B cell (primary cell): ENCODE measurements around the gene PPAN. TPM values are rescaled to one million over a fixed set of nuclear protein-coding genes. Genes with fewer than 3 reads are reported as not detected.

Experiments used
- ATAC-seq: fragments of 200-7000 bp; cut with Tn5 transposase; one replicate; pipeline ENCODE4 v1.10.0; 2021; ENCODE audit warnings: low read depth, mild to moderate bottlenecking, moderate number of reproducible peaks, moderate library complexity
- CTCF ChIA-PET: fragments of 350-600 bp; sonication (Branson Sonifier 250); formaldehyde crosslinking; loops from one replicate; lab custom pipeline; 2021; ENCODE audit warnings: antibody characterized with exemption, inconsistent platforms; lab: Charles Lee
- POLR2A ChIA-PET: fragments of 350-600 bp; sonication (Branson Sonifier 250); formaldehyde crosslinking; loops from one replicate; lab custom pipeline; 2021; ENCODE audit warnings: antibody characterized with exemption; lab: Charles Lee
- DNase-seq: peaks from one replicate; pipeline ENCODE4 v3.0.0; 2013
- H2AFZ ChIP-seq: 2 replicates; pipeline ENCODE4 v1.6.1; 2012; ENCODE audit warnings: mild to moderate bottlenecking, low read depth, low read length; ENCODE audit not compliant: insufficient read depth, poor library complexity, severe bottlenecking
- H3K27ac ChIP-seq, 2 donors: 1 replicate in 1 of 2; 2 replicates in 1 of 2; pipeline ENCODE4 v1.5.1; 2012 to 2013; ENCODE audit warnings: low read length in 2 of 2, mild to moderate bottlenecking in 2 of 2, moderate library complexity in 1 of 2
- H3K27me3 ChIP-seq, 4 experiments: fragments of 200-600 bp in 1 of 4; sonication (generic) in 1 of 4; replicated peaks in 1 of 4; 1 replicate in 2 of 4; 2 replicates in 2 of 4; pipeline versions ENCODE4 v1.6.1 to v1.7.0; 2013 to 2016; ENCODE audit warnings: low read length in 3 of 4, mild to moderate bottlenecking in 2 of 4, mixed read lengths in 1 of 4, moderate library complexity in 1 of 4; ENCODE audit not compliant: insufficient read depth in 4 of 4, control insufficient read depth in 3 of 4; ENCODE audit errors: control extremely low read depth in 1 of 4
- H3K36me3 ChIP-seq, 2 experiments: replicated peaks in 1 of 2; 1 replicate in 1 of 2; 2 replicates in 1 of 2; pipeline versions ENCODE4 v1.6.1 to v1.7.1; 2013; ENCODE audit warnings: low read length in 1 of 2; ENCODE audit not compliant: insufficient read depth in 2 of 2, control insufficient read depth in 1 of 2; ENCODE audit errors: control extremely low read depth in 1 of 2, extremely low read depth in 1 of 2
- H3K4me1 ChIP-seq, 2 donors: fragments of 200-600 bp in 1 of 2; sonication (generic) in 1 of 2; 1 replicate in 1 of 2; 2 replicates in 1 of 2; pipeline versions ENCODE4 v1.5.1 to v1.6.1; 2013 to 2017; ENCODE audit warnings: low read length in 2 of 2; ENCODE audit not compliant: control insufficient read depth in 2 of 2, insufficient read depth in 2 of 2
- H3K4me2 ChIP-seq: replicated peaks from 2 replicates; pipeline ENCODE3; 2012; ENCODE audit warnings: mild to moderate bottlenecking, low read depth, low read length; ENCODE audit not compliant: poor library complexity, severe bottlenecking
- H3K4me3 ChIP-seq, 5 experiments: fragments of 200-600 bp in 1 of 5; sonication (generic) in 1 of 5; 1 replicate in 3 of 5; 2 replicates in 2 of 5; pipeline versions ENCODE4 v1.5.1 to v1.7.0; 2011 to 2016; ENCODE audit warnings: low read length in 4 of 5, mild to moderate bottlenecking in 4 of 5, low read depth in 2 of 5, control low read depth in 1 of 5, moderate library complexity in 1 of 5; ENCODE audit not compliant: insufficient read depth in 1 of 5; ENCODE audit errors: control extremely low read depth in 1 of 5, extremely low read depth in 1 of 5
- H3K79me2 ChIP-seq: fragments of 200-600 bp; sonication (generic); one replicate; pipeline ENCODE4 v1.6.0; 2016; ENCODE audit warnings: low read length; ENCODE audit not compliant: control insufficient read depth, insufficient read depth
- H3K9ac ChIP-seq: fragments of 200-600 bp; sonication (generic); 2 replicates; pipeline ENCODE4 v1.6.1; 2017; ENCODE audit warnings: mild to moderate bottlenecking, low read length, moderate library complexity
- H3K9me3 ChIP-seq, 3 donors: one replicate each; pipeline versions ENCODE4 v1.6.1 to v1.7.1; 2013; ENCODE audit warnings: low read length in 2 of 3; ENCODE audit not compliant: control insufficient read depth in 2 of 3, insufficient read depth in 1 of 3; ENCODE audit errors: control extremely low read depth in 1 of 3
- H4K20me1 ChIP-seq: 2 replicates; pipeline ENCODE4 v1.6.0; 2012; ENCODE audit warnings: mild to moderate bottlenecking, low read length; ENCODE audit not compliant: insufficient read depth, control insufficient read depth, poor library complexity, severe bottlenecking
- H3K27ac Mint-ChIP-seq: one replicate; pipeline ENCODE4 v1.8.0; 2021; ENCODE audit warnings: mixed read lengths
- H3K27me3 Mint-ChIP-seq: one replicate; pipeline ENCODE4 v1.8.0; 2021; ENCODE audit warnings: mixed read lengths
- H3K4me1 Mint-ChIP-seq: one replicate; pipeline ENCODE4 v1.8.0; 2021; ENCODE audit warnings: mixed read lengths
- H3K4me3 Mint-ChIP-seq: one replicate; pipeline ENCODE4 v1.8.0; 2021; ENCODE audit warnings: mixed read lengths
- H3K9me3 Mint-ChIP-seq: one replicate; pipeline ENCODE4 v1.8.0; 2022; ENCODE audit warnings: mixed read lengths; ENCODE audit not compliant: insufficient read depth
- CTCF ChIP-seq: fragments of 200-600 bp; IDR thresholded peaks from one replicate; pipeline ENCODE4 v1.8.0; 2022; ENCODE audit warnings: antibody characterized with exemption, mild to moderate bottlenecking
- EZH2 ChIP-seq: IDR thresholded peaks from 2 replicates; pipeline ENCODE4 v1.6.1; 2012; ENCODE audit warnings: borderline replicate concordance, low read depth, mild to moderate bottlenecking, moderate library complexity, low read length; ENCODE audit not compliant: insufficient read depth, poor library complexity, severe bottlenecking
- WGBS: methylation state at CpG from one replicate; pipeline ENCODE4 v1.1.5; 2013; ENCODE audit warnings: missing lambda C conversion rate; ENCODE audit not compliant: insufficient coverage; 5-methylcytosine and 5-hydroxymethylcytosine counted together
- intact Hi-C: fragments of 100-400 bp; cut with micrococcal nuclease; formaldehyde crosslinking; loops from one replicate; pipeline ENCODE4 v1.10.0; 2022
- polyA plus RNA-seq: library from polyadenylated mRNA; depleted of rRNA; stranded (reverse); fragments of >200 nt; gene quantifications from 2 replicates; pipeline ENCODE4 v1.2.3, GENCODE V29; 2012
- total RNA-seq, 2 donors: library from RNA; stranded (reverse); fragments of 120-200 nt in 1 of 2; gene quantifications; 1 replicate in 1 of 2; 2 replicates in 1 of 2; pipeline versions ENCODE4 v1.2.3 to v1.2.4, GENCODE V29; 2013 to 2022

PPAN gene
- total and polyA plus RNA-seq, 2 donors (not counting 1 experiment from before 2014, with no cell fraction given): 42.2 to 88.0 TPM

GRCh38 chr19:10120538-10121189 is 14.5 kb downstream of the PPAN start:
- WGBS: 75% methylated on average over 1 of the region's 9 CpGs
- POLR2A ChIA-PET: no interaction called here
- Mint-ChIP-seq H3K4me1 (peaks cover 31% of the 10 kb centered on the region), H3K27me3 (no peaks in the 10 kb centered on the region), H3K4me3 (peak overlapping the region; percentile 37), H3K9me3 (no peaks in the 10 kb centered on the region), H3K27ac (no peak overlapping the region)
- CTCF ChIA-PET: interaction anchor here (0.7 to 15.9 kb wide), 9 partner anchors 9 to 138 kb away, joined by 3 to 263 read pairs (median 3); partner anchors contain the start of genes ANGPTL6, DNMT1, P2RY11 and PPAN
- TF ChIP-seq CTCF (no peak), EZH2 (no peak)
- H3K4me2 ChIP-seq: no peak overlapping the region
- peaks cover 9 to 19% of the 10 kb centered on the region in 2 donors for H3K4me1 ChIP-seq
- no peak overlapping the region for H3K4me3 ChIP-seq
- H3K36me3 ChIP-seq: peaks cover 0 to 21% of the 10 kb centered on the region in 2 experiments
- H3K27me3 ChIP-seq: no peaks in the 10 kb centered on the region
- H2AFZ ChIP-seq: no peak overlapping the region
- DNase-seq (no peak), ATAC-seq (no peak)
- no peaks in the 10 kb centered on the region for H3K9me3 ChIP-seq
- H3K9ac ChIP-seq: no peak overlapping the region
- intact Hi-C loops: loop anchor here (1.0 to 5.0 kb wide), 2 partner anchors 14 to 33 kb away; partner anchors contain the start of genes PPAN and SHFL
- peaks cover 30% of the 10 kb centered on the region for H3K79me2 ChIP-seq
- H4K20me1 ChIP-seq: peaks cover 38% of the 10 kb centered on the region
- no peak overlapping the region for H3K27ac ChIP-seq

GRCh38 chr19:10122045-10122444 is 15.9 kb downstream of the PPAN start:
- Histone ChIP-seq H4K20me1 (peaks cover 24% of the 10 kb centered on the region), H3K4me3 (no peak overlapping the region), H3K27me3 (no peaks in the 10 kb centered on the region), H3K9ac (no peak overlapping the region), H3K79me2 (peaks cover 21% of the 10 kb centered on the region), H3K4me1 (peaks cover 15 to 32% of the 10 kb centered on the region in 2 donors), H3K4me2 (no peak overlapping the region), H3K9me3 (no peaks in the 10 kb centered on the region), H3K36me3 (peaks cover 0 to 8% of the 10 kb centered on the region in 2 experiments), H3K27ac (no peak overlapping the region), H2AFZ (no peak overlapping the region)
- Mint-ChIP-seq H3K9me3 (no peaks in the 10 kb centered on the region), H3K4me1 (peaks cover 31% of the 10 kb centered on the region), H3K4me3 (no peak overlapping the region), H3K27me3 (no peaks in the 10 kb centered on the region), H3K27ac (no peak overlapping the region)
- ATAC-seq (no peak), DNase-seq (no peak)
- POLR2A ChIA-PET: interaction anchor here (0.7 kb wide), 1 partner anchor 9 kb away, joined by 3 read pairs; no protein-coding TSS in a partner anchor
- TF ChIP-seq EZH2 (no peak), CTCF (no peak)
- intact Hi-C loops: loop anchor here (5.0 kb wide), 1 partner anchor 35 kb away; the partner anchor contains the start of gene SHFL
- CTCF ChIA-PET: interaction anchor here (1.4 to 15.9 kb wide), 3 partner anchors 20 to 128 kb away, joined by 3 to 263 read pairs (median 16); partner anchors contain the start of genes ANGPTL6 and PPAN
- WGBS: no CpG with 5 or more reads among the region's 6 CpGs
